ENCODE results near the gene HNRNPLL.

- TF ChIP-seq CTCF (conservative IDR thresholded peaks at IDR 0.05; ENCODE audit: low read depth, low read length), result no peak
- no peak for TF ChIP-seq EZH2 (IDR thresholded peaks at IDR 0.05; ENCODE audit: borderline replicate concordance, low read depth, low read length, poor library complexity, severe bottlenecking)
These were observed 22.6 kb downstream of the HNRNPLL start for GRCh38 chr2:38580115-38580636.
